Right atrium auricular region (tissue), 2 donors: ENCODE data around the gene NMUR1. TPM values are rescaled to one million over a fixed set of nuclear protein-coding genes. Genes with fewer than 3 reads are reported as not detected.
"Not testable (repeated sequence)": the region's sequence is repeated elsewhere in the genome, so short reads cannot be mapped to it uniquely, and the experiment has no call there.

Experiments
- DNase-seq: peaks from one replicate; pipeline ENCODE4 v3.0.0-alpha.2; 2019; ENCODE audit warnings: low spot score
- H3K27ac ChIP-seq, 2 donors: fragments of 200-600 bp; sonication (generic); 1 replicate in 1 of 2; 2 replicates in 1 of 2; pipeline ENCODE4 v1.5.1; 2016 to 2019
- H3K27me3 ChIP-seq, 2 donors: fragments of 200-600 bp; sonication (generic); one replicate each; pipeline versions ENCODE4 v1.5.1 to v1.6.0; 2017 to 2019
- H3K36me3 ChIP-seq: fragments of 200-600 bp; sonication (generic); one replicate; pipeline ENCODE4 v1.5.1; 2016
- H3K4me1 ChIP-seq, 2 donors: fragments of 200-600 bp; sonication (generic); one replicate each; pipeline versions ENCODE4 v1.5.1 to v1.6.0; 2017 to 2019
- H3K4me3 ChIP-seq, 2 donors: fragments of 200-600 bp; sonication (generic); 1 replicate in 1 of 2; 2 replicates in 1 of 2; pipeline ENCODE4 v1.5.1; 2017 to 2019; ENCODE audit warnings: mild to moderate bottlenecking in 1 of 2, moderate library complexity in 1 of 2
- H3K9me3 ChIP-seq, 2 donors: fragments of 200-600 bp; sonication (generic); one replicate each; pipeline ENCODE4 v1.5.1; 2019
- CTCF ChIP-seq, 2 donors: fragments of 200-600 bp; sonication (generic); IDR thresholded peaks; one replicate each; pipeline ENCODE4 v1.5.1; 2019; ENCODE audit warnings: antibody characterized with exemption in 2 of 2
- total RNA-seq, 2 donors: library from RNA; depleted of rRNA; stranded (reverse); fragments of >200 nt; gene quantifications; one replicate each; pipeline ENCODE4 v1.1.0, GENCODE V29; 2016

NMUR1 gene
- total RNA-seq, 2 donors from 2014 or later = 0.67 to 0.93 TPM

GRCh38 chr2:231573096-231573495 lies 42.9 kb upstream of the NMUR1 start:
- Histone ChIP-seq H3K27ac (no peak overlapping the region), H3K4me1 (no peaks in the 10 kb centered on the region), H3K9me3 (no peaks in the 10 kb centered on the region), H3K36me3 (no peaks in the 10 kb centered on the region), H3K27me3 (no peaks in the 10 kb centered on the region), H3K4me3 (no peak overlapping the region)
- no peak for DNase-seq
- no peak for TF ChIP-seq CTCF (IDR thresholded peaks at IDR 0.05)

GRCh38 chr2:231571661-231572191 lies 41.5 kb upstream of the NMUR1 start:
- H3K9me3 ChIP-seq = no peaks in the 10 kb centered on the region
- H3K27me3 ChIP-seq = no peaks in the 10 kb centered on the region
- no peak overlapping the region for H3K4me3 ChIP-seq
- no peak for DNase-seq
- H3K4me1 ChIP-seq = no peaks in the 10 kb centered on the region
- no peaks in the 10 kb centered on the region for H3K36me3 ChIP-seq
- no peak for TF ChIP-seq CTCF (IDR thresholded peaks at IDR 0.05)
- no peak overlapping the region for H3K27ac ChIP-seq

GRCh38 chr2:231570915-231571314 lies 40.7 kb upstream of the NMUR1 start:
- not testable (repeated sequence) for H3K27me3 ChIP-seq, H3K4me1 ChIP-seq, H3K9me3 ChIP-seq, H3K4me3 ChIP-seq, DNase-seq, H3K36me3 ChIP-seq, H3K27ac ChIP-seq

GRCh38 chr2:231568785-231569435 lies 38.7 kb upstream of the NMUR1 start:
- Histone ChIP-seq H3K4me1 (no peaks in the 10 kb centered on the region), H3K36me3 (no peaks in the 10 kb centered on the region), H3K27me3 (no peaks in the 10 kb centered on the region), H3K4me3 (no peak overlapping the region), H3K27ac (no peak overlapping the region), H3K9me3 (no peaks in the 10 kb centered on the region)
- TF ChIP-seq CTCF (IDR thresholded peaks at IDR 0.05) = no peak
- DNase-seq = no peak

GRCh38 chr2:231568098-231568784 lies 38.0 kb upstream of the NMUR1 start:
- Histone ChIP-seq H3K4me3 (no peak overlapping the region), H3K9me3 (no peaks in the 10 kb centered on the region), H3K27ac (no peak overlapping the region), H3K36me3 (no peaks in the 10 kb centered on the region), H3K4me1 (no peaks in the 10 kb centered on the region), H3K27me3 (no peaks in the 10 kb centered on the region)
- TF ChIP-seq CTCF (IDR thresholded peaks at IDR 0.05) = no peak
- no peak for DNase-seq

- no peak for DNase-seq
- H3K27me3 ChIP-seq = no peaks in the 10 kb centered on the region
- H3K9me3 ChIP-seq = no peaks in the 10 kb centered on the region
- TF ChIP-seq CTCF (IDR thresholded peaks at IDR 0.05) = no peak
- no peak overlapping the region for H3K27ac ChIP-seq
- no peaks in the 10 kb centered on the region for H3K36me3 ChIP-seq
- no peaks in the 10 kb centered on the region for H3K4me1 ChIP-seq
- no peak overlapping the region for H3K4me3 ChIP-seq
These were observed 36.9 kb upstream of the NMUR1 start for GRCh38 chr2:231567159-231567558.
